ENCODE measurements around the gene ZNF236. TPM values are rescaled to one million over a fixed set of nuclear protein-coding genes. Genes with fewer than 3 reads are reported as not detected.

The ZNF236 gene
- total and polyA plus RNA-seq, 2 of the 13 experiments (the other 11 are each of a cell fraction or from before 2014, with no cell fraction given) = 3.0 to 7.2 TPM

DNA sequence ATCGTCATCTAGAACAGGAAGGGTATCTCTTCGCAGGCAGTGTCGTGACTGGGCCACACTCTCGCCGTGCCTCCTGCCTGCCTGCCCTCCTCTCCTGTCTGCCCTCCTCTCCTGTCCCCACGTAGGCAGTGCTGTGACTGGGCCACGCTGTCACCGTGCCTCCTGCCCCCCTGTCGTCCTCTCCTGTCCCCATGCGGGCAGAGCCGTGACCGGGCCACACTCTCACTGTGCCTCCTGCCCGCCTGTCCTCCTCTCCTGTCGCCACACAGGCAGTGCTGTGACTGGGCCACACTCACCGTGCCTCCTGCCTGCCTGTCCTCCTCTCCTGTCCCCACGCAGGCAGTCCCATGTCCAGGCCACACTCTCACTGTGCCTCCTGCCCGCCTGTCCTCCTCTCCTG is 51.4 kb downstream of the ZNF236 start (continued):
- TF ChIP-seq ZNF329 (CRISPR knock-in tag; IDR thresholded peaks at IDR 0.05; ENCODE audit: low read depth) (no peak), ZNF3 (CRISPR knock-in tag; IDR thresholded peaks at IDR 0.05) (no peak), SRY (CRISPR knock-in tag; IDR thresholded peaks at IDR 0.05) (no peak), PAWR (CRISPR knock-in tag; IDR thresholded peaks at IDR 0.05; ENCODE audit: borderline replicate concordance) (no peak), ZNF501 (CRISPR knock-in tag; IDR thresholded peaks at IDR 0.05) (no peak), NFATC3 (CRISPR knock-in tag; IDR thresholded peaks at IDR 0.05) (no peak), MAF1 (CRISPR knock-in tag; IDR thresholded peaks at IDR 0.05; ENCODE audit: borderline replicate concordance) (no peak)
- TF ChIP-seq, protein P1, sequence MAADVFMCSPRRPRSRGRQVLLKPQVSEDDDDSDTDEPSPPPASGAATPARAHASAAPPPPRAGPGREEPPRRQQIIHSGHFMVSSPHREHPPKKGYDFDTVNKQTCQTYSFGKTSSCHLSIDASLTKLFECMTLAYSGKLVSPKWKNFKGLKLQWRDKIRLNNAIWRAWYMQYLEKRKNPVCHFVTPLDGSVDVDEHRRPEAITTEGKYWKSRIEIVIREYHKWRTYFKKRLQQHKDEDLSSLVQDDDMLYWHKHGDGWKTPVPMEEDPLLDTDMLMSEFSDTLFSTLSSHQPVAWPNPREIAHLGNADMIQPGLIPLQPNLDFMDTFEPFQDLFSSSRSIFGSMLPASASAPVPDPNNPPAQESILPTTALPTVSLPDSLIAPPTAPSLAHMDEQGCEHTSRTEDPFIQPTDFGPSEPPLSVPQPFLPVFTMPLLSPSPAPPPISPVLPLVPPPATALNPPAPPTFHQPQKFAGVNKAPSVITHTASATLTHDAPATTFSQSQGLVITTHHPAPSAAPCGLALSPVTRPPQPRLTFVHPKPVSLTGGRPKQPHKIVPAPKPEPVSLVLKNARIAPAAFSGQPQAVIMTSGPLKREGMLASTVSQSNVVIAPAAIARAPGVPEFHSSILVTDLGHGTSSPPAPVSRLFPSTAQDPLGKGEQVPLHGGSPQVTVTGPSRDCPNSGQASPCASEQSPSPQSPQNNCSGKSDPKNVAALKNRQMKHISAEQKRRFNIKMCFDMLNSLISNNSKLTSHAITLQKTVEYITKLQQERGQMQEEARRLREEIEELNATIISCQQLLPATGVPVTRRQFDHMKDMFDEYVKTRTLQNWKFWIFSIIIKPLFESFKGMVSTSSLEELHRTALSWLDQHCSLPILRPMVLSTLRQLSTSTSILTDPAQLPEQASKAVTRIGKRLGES (CRISPR knock-in tag; IDR thresholded peaks at IDR 0.05; ENCODE audit: borderline replicate concordance) = no peak
- TF ChIP-seq, protein P2, sequence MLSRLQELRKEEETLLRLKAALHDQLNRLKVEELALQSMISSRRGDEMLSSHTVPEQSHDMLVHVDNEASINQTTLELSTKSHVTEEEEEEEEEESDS (CRISPR knock-in tag; IDR thresholded peaks at IDR 0.05; ENCODE audit: borderline replicate concordance) = no peak
- TF ChIP-seq, protein P3, sequence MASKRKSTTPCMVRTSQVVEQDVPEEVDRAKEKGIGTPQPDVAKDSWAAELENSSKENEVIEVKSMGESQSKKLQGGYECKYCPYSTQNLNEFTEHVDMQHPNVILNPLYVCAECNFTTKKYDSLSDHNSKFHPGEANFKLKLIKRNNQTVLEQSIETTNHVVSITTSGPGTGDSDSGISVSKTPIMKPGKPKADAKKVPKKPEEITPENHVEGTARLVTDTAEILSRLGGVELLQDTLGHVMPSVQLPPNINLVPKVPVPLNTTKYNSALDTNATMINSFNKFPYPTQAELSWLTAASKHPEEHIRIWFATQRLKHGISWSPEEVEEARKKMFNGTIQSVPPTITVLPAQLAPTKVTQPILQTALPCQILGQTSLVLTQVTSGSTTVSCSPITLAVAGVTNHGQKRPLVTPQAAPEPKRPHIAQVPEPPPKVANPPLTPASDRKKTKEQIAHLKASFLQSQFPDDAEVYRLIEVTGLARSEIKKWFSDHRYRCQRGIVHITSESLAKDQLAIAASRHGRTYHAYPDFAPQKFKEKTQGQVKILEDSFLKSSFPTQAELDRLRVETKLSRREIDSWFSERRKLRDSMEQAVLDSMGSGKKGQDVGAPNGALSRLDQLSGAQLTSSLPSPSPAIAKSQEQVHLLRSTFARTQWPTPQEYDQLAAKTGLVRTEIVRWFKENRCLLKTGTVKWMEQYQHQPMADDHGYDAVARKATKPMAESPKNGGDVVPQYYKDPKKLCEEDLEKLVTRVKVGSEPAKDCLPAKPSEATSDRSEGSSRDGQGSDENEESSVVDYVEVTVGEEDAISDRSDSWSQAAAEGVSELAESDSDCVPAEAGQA (IDR thresholded peaks at IDR 0.05; ENCODE audit: low read depth) = no peak
- TF ChIP-seq, protein P3 (CRISPR knock-in tag; IDR thresholded peaks at IDR 0.05; ENCODE audit: borderline replicate concordance) = no peak
